IMR-90 (cell line): ENCODE measurements around the gene SLC26A11. TPM values are rescaled to one million over a fixed set of nuclear protein-coding genes. Genes with fewer than 3 reads are reported as not detected.

Experiments used
- ATAC-seq: fragments of 200-7000 bp; cut with Tn5 transposase; 2 replicates; pipeline ENCODE4 v1.9.1; 2020; ENCODE audit warnings: low read depth, mild to moderate bottlenecking, moderate library complexity
- BruUV-seq: library from RNA; stranded (reverse); fragments of 400-500 nt; replicated peaks from 2 replicates; lab custom pipeline; 2021; lab: Mats Ljungman, UMichigan
- CTCF ChIA-PET: fragments of 300-600 bp; formaldehyde crosslinking; extraction: SDS; loops from one replicate; lab custom pipeline; 2021; ENCODE audit warnings: antibody characterized with exemption; lab: Yijun Ruan, JAX
- POLR2A ChIA-PET: fragments of 300-600 bp; sonication (Branson Sonifier 250); formaldehyde crosslinking; loops from one replicate; lab custom pipeline; 2022; ENCODE audit warnings: antibody characterized with exemption; ENCODE audit not compliant: unreplicated experiment; lab: Charles Lee
- DNase-seq: peaks from one replicate; pipeline ENCODE4 v3.0.0; 2013
- H2AFZ ChIP-seq: replicated peaks from 2 replicates; pipeline ENCODE3; 2013; ENCODE audit warnings: low read length, mild to moderate bottlenecking; ENCODE audit not compliant: poor library complexity
- H2AK5ac ChIP-seq: 2 replicates; pipeline ENCODE4 v1.6.1; 2013; ENCODE audit warnings: low read depth, low read length, inconsistent platforms
- H2AK9ac ChIP-seq: replicated peaks from 2 replicates; pipeline ENCODE3; 2013; ENCODE audit warnings: mild to moderate bottlenecking, low read depth, low read length, moderate library complexity; ENCODE audit not compliant: poor library complexity
- H2BK120ac ChIP-seq: 2 replicates; pipeline ENCODE4 v1.6.1; 2013; ENCODE audit warnings: low read depth, low read length, inconsistent platforms
- H2BK15ac ChIP-seq: 3 replicates; pipeline ENCODE4 v1.6.1; 2013; ENCODE audit warnings: low read depth, low read length, inconsistent platforms
- H2BK20ac ChIP-seq: 2 replicates; pipeline ENCODE4 v1.6.1; 2013; ENCODE audit warnings: low read depth, mild to moderate bottlenecking, inconsistent platforms, low read length, moderate library complexity
- H2BK5ac ChIP-seq: 2 replicates; pipeline ENCODE4 v1.6.1; 2013; ENCODE audit warnings: mild to moderate bottlenecking, low read depth, low read length, inconsistent platforms; ENCODE audit not compliant: poor library complexity, severe bottlenecking
- H3K14ac ChIP-seq: replicated peaks from 2 replicates; pipeline ENCODE4 v1.6.1; 2013; ENCODE audit warnings: low read depth, low read length, inconsistent platforms
- H3K18ac ChIP-seq: 2 replicates; pipeline ENCODE4 v1.6.1; 2013; ENCODE audit warnings: low read depth, low read length, control low read depth
- H3K23ac ChIP-seq: 2 replicates; pipeline ENCODE4 v1.6.1; 2013; ENCODE audit warnings: low read depth, low read length, inconsistent platforms
- H3K27ac ChIP-seq: 2 replicates; pipeline ENCODE4 v1.5.1; 2013; ENCODE audit warnings: mild to moderate bottlenecking, control low read depth, low read length; ENCODE audit not compliant: insufficient read depth
- H3K27me3 ChIP-seq: 2 replicates; pipeline ENCODE4 v1.6.1; 2013; ENCODE audit warnings: low read length; ENCODE audit not compliant: control insufficient read depth, insufficient read depth
- H3K36me3 ChIP-seq: 2 replicates; pipeline ENCODE4 v1.6.1; 2013; ENCODE audit warnings: low read length, mixed read lengths; ENCODE audit not compliant: control insufficient read depth, insufficient read depth
- H3K4ac ChIP-seq: 2 replicates; pipeline ENCODE4 v1.6.1; 2013; ENCODE audit warnings: low read depth, low read length, inconsistent platforms
- H3K4me1 ChIP-seq: 2 replicates; pipeline ENCODE4 v1.6.1; 2013; ENCODE audit warnings: low read length, mixed read lengths; ENCODE audit not compliant: control insufficient read depth, insufficient read depth
- H3K4me2 ChIP-seq: 2 replicates; pipeline ENCODE4 v1.6.1; 2013; ENCODE audit warnings: low read depth, mild to moderate bottlenecking, control low read depth, low read length, moderate library complexity
- H3K4me3 ChIP-seq: 2 replicates; pipeline ENCODE4 v1.5.1; 2013; ENCODE audit warnings: low read depth, mild to moderate bottlenecking, control low read depth, low read length, moderate library complexity; ENCODE audit not compliant: insufficient read depth
- H3K56ac ChIP-seq: 2 replicates; pipeline ENCODE4 v1.6.1; 2013; ENCODE audit warnings: low read length, inconsistent platforms; ENCODE audit not compliant: insufficient read depth; ENCODE audit errors: extremely low read depth
- H3K79me1 ChIP-seq, 2 experiments: 2 replicates each; pipeline ENCODE4 v1.6.1; 2013; ENCODE audit warnings: low read length in 2 of 2, inconsistent platforms in 1 of 2, low read depth in 1 of 2
- H3K9ac ChIP-seq: 2 replicates; pipeline ENCODE4 v1.6.1; 2013; ENCODE audit warnings: low read depth, low read length, control low read depth
- H3K9me1 ChIP-seq: 2 replicates; pipeline ENCODE4 v1.6.1; 2013; ENCODE audit warnings: low read length, inconsistent platforms; ENCODE audit not compliant: insufficient read depth
- H3K9me3 ChIP-seq: 2 replicates; pipeline ENCODE4 v1.6.1; 2013; ENCODE audit warnings: low read length; ENCODE audit not compliant: control insufficient read depth, insufficient read depth
- H4K20me1 ChIP-seq: 2 replicates; pipeline ENCODE4 v1.6.1; 2013; ENCODE audit warnings: low read length, inconsistent platforms; ENCODE audit not compliant: insufficient read depth
- H4K5ac ChIP-seq: 2 replicates; pipeline ENCODE4 v1.6.1; 2013; ENCODE audit warnings: mild to moderate bottlenecking, low read depth, low read length, control low read depth
- H4K8ac ChIP-seq, 2 experiments: 2 replicates each; pipeline ENCODE4 v1.6.1; 2013; ENCODE audit warnings: low read depth in 2 of 2, low read length in 2 of 2, control low read depth in 1 of 2, inconsistent platforms in 1 of 2
- H4K91ac ChIP-seq: 2 replicates; pipeline ENCODE4 v1.6.1; 2013; ENCODE audit warnings: low read depth, low read length, inconsistent platforms; ENCODE audit not compliant: insufficient read depth
- BHLHE40 ChIP-seq: fragments of 150-350 bp; IDR thresholded peaks from 2 replicates; pipeline ENCODE4 v1.6.1; 2016; ENCODE audit warnings: mild to moderate bottlenecking, low read depth, low read length
- CHD1 ChIP-seq: IDR thresholded peaks from 2 replicates; pipeline ENCODE4 v1.6.1; 2012; ENCODE audit warnings: low read depth, low read length, improper control_type of control experiment
- CTCF ChIP-seq: conservative IDR thresholded peaks from 2 replicates; pipeline ENCODE4 v1.5.1; 2012; ENCODE audit warnings: mild to moderate bottlenecking, low read depth, low read length, improper control_type of control experiment
- ELK1 ChIP-seq: fragments of 150-350 bp; IDR thresholded peaks from 2 replicates; pipeline ENCODE4 v1.6.1; 2016; ENCODE audit warnings: low read depth, mild to moderate bottlenecking, low read length, moderate library complexity, borderline replicate concordance
- FOS ChIP-seq: fragments of 150-350 bp; IDR thresholded peaks from 2 replicates; pipeline ENCODE4 v1.6.1; 2016; ENCODE audit warnings: low read depth, low read length
- MAZ ChIP-seq: IDR thresholded peaks from 2 replicates; pipeline ENCODE4 v1.6.1; 2012; ENCODE audit warnings: low read depth, mild to moderate bottlenecking, low read length, improper control_type of control experiment, moderate library complexity, borderline replicate concordance
- NFE2L2 ChIP-seq: fragments of 150-350 bp; IDR thresholded peaks from 2 replicates; pipeline ENCODE4 v1.6.1; 2016; ENCODE audit warnings: low read depth, mild to moderate bottlenecking, low read length
- POLR2A ChIP-seq: IDR thresholded peaks from 2 replicates; pipeline ENCODE4 v1.6.1; 2012; ENCODE audit warnings: mild to moderate bottlenecking, low read depth, low read length
- RAD21 ChIP-seq: IDR thresholded peaks from 2 replicates; pipeline ENCODE4 v1.6.1; 2012; ENCODE audit warnings: low read length, improper control_type of control experiment
- SMC3 ChIP-seq: fragments of 150-350 bp; IDR thresholded peaks from 2 replicates; pipeline ENCODE4 v1.6.1; 2016; ENCODE audit warnings: low read depth, mild to moderate bottlenecking, antibody characterized with exemption, low read length, moderate library complexity
- USF2 ChIP-seq: fragments of 150-350 bp; IDR thresholded peaks from 2 replicates; pipeline ENCODE4 v1.6.1; 2017; ENCODE audit warnings: mild to moderate bottlenecking, antibody characterized with exemption, low read length, low read depth
- WGBS, 2 experiments: methylation state at CpG; one replicate each; pipeline versions ENCODE4 v1.1.5 to v1.1.7; 2013; ENCODE audit warnings: missing lambda C conversion rate in 2 of 2; ENCODE audit not compliant: insufficient read length in 1 of 2; ENCODE audit errors: extremely low coverage in 2 of 2; 5-methylcytosine and 5-hydroxymethylcytosine counted together
- dilution Hi-C: fragments of 300-500 bp; cut with HindIII; formaldehyde crosslinking; loops from one replicate; pipeline ENCODE4 v1.14.3; 2018; ENCODE audit warnings: low sequenced_read_pairs; ENCODE audit not compliant: unreplicated experiment
- in situ Hi-C: fragments of 300-500 bp; cut with MboI; formaldehyde crosslinking; loops from 3 replicates; pipeline ENCODE4 v1.14.3; 2019; ENCODE audit warnings: low sequenced_read_pairs, inconsistent platforms, mixed read lengths
- intact Hi-C: fragments of 100-400 bp; cut with micrococcal nuclease; formaldehyde crosslinking; loops from 2 replicates; pipeline ENCODE4 v1.10.0; 2022
- polyA plus RNA-seq, 3 experiments: library from polyadenylated mRNA; depleted of rRNA; stranded (reverse); fragments of >200 nt; gene quantifications; 2 replicates each; pipeline ENCODE4 v1.2.3, GENCODE V29; 2012; ENCODE audit warnings: low replicate concordance in 1 of 3
- total RNA-seq: library from RNA; depleted of rRNA; stranded (reverse); fragments of >200 nt; gene quantifications from 2 replicates; pipeline ENCODE4 v1.2.3, GENCODE V29; 2012

The SLC26A11 gene
- total and polyA plus RNA-seq, 2 of the 4 experiments (the other 2 are of a cell fraction): 3.2 to 15.6 TPM

- ChIA-PET POLR2A (no interaction called here), CTCF (no interaction called here)
- Histone ChIP-seq H2BK5ac (no peak overlapping the region), H3K14ac (no peak overlapping the region), H2BK20ac (no peak overlapping the region), H4K91ac (no peak overlapping the region), H3K18ac (no peak overlapping the region), H2BK15ac (no peak overlapping the region), H2AK5ac (no peak overlapping the region), H2BK120ac (no peak overlapping the region), H3K4ac (no peak overlapping the region), H4K20me1 (no peaks in the 10 kb centered on the region; the same call in 1 of the 2 replicates), H3K27me3 (no peaks in the 10 kb centered on the region), H3K9me3 (peaks cover 2% of the 10 kb centered on the region), H3K79me1 (peaks cover 0 to 7% of the 10 kb centered on the region in 2 experiments; a peak in 1 of 4 replicates), H3K4me1 (no peaks in the 10 kb centered on the region), H2AK9ac (no peak overlapping the region), H3K56ac (no peak overlapping the region), H4K5ac (no peak overlapping the region), H2AFZ (no peak overlapping the region), H3K9ac (no peak overlapping the region), H3K27ac (no peak overlapping the region), H3K4me2 (no peak overlapping the region), H4K8ac (no peak overlapping the region), H3K36me3 (peaks cover 65% of the 10 kb centered on the region), H3K4me3 (no peak overlapping the region), H3K23ac (no peak overlapping the region), H3K9me1 (no peaks in the 10 kb centered on the region)
- ATAC-seq (no peak), DNase-seq (no peak)
- WGBS, 2 experiments: 84% methylated on average over 7 of the region's 19 CpGs; no CpG with 5 or more reads in 1 of the 2 experiments
- in situ Hi-C loops: no loop called here
- TF ChIP-seq USF2 (no peak), RAD21 (no peak), CTCF (no peak), NFE2L2 (no peak), BHLHE40 (no peak), CHD1 (no peak), ELK1 (no peak), FOS (no peak), MAZ (no peak), SMC3 (no peak), POLR2A (no peak)
- dilution Hi-C loops: no loop called here
- intact Hi-C loops: no loop called here
- BruUV-seq: no TSS peak
Observed at GRCh38 chr17:80297996-80298560, 77.9 kb downstream of the SLC26A11 start.
